ENCODE measurements around the gene STARD13.

The STARD13 gene

DNA sequence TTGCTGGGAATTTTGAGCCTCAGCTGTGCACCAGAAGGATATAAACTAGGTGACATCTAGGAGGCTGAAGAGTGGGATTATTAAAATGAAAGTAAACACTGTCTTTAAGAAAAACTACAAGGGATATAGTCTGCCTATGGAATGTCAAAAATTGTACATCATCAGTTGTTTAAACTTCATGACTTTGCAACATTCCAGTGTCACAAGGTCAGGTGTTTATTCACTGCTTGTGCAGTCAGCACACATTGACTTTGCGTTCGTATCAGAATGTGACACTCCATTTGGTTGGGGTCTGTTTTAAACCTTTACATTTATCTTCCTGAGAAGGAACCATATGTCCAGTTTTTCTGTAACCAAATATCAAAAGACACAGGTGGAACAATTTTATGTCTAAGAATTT is 183.7 kb downstream of the STARD13 start:
- no peak overlapping the region for H3K27ac ChIP-seq (ENCODE audit: low read depth, low read length, severe bottlenecking)
- H3K4me1 ChIP-seq (ENCODE audit: control insufficient read depth, insufficient read depth, low read length, poor library complexity, severe bottlenecking): no peaks in the 10 kb centered on the region
- no peaks in the 10 kb centered on the region for H3K9me3 ChIP-seq (ENCODE audit: control insufficient read depth, low read length)
- no peak overlapping the region for H3K4me3 ChIP-seq (ENCODE audit: extremely low read depth, insufficient read depth, low read length, poor library complexity, severe bottlenecking)
- peaks cover 13% of the 10 kb centered on the region for H3K36me3 ChIP-seq (ENCODE audit: control insufficient read depth, insufficient read depth, low read length)
- WGBS, 2 experiments (ENCODE audit: insufficient coverage in 2 of 2): 94 to 100% methylated on average over 2 of the region's 2 CpGs

DNA sequence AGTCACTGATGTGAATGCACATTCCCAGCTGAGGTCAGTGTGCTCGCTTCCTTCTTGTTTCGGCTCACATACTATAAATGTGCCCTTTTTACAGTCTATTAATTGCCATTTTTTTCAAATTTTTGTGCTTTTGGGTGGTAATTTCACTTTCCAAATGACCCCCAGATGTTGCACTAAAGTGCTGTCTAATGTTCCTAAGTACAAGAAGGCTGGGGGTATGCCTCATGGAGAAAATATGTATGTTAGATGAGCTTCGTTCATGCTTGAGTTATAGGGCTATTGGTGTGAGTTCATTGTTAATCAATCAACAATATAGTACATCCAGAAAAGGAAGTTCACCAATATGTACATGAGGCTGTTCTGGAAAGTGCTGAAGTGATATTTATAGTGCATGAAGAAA is 184.7 kb downstream of the STARD13 start:
- H3K4me3 ChIP-seq (ENCODE audit: extremely low read depth, insufficient read depth, low read length, poor library complexity, severe bottlenecking): no peak overlapping the region
- no CpG with 5 or more reads among the region's 3 CpGs for WGBS, 2 experiments (ENCODE audit: insufficient coverage in 2 of 2)
- H3K4me1 ChIP-seq (ENCODE audit: control insufficient read depth, insufficient read depth, low read length, poor library complexity, severe bottlenecking): no peaks in the 10 kb centered on the region

DNA sequence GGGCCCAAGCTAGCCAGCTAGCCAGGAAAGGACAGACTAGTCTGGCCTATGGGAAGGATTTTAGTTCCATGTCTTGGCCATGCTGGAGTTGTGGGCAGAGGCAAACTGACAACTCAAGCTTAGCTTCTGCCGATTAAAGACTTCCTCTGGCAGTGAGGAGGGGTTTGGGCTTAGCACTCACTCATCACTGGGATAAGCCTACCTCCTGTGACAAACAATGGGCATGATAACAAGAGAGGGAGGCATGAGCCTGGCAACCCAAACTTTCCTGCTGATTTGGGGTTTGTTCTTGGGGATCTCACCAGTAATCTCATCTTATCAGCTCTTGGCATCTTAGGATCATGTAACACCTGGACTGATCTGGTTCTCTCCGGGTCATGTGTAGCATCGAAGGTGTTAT is 185.7 kb downstream of the STARD13 start:
- no peaks in the 10 kb centered on the region for H3K36me3 ChIP-seq (ENCODE audit: control insufficient read depth, insufficient read depth, low read length)
- no peaks in the 10 kb centered on the region for H3K4me1 ChIP-seq (ENCODE audit: control insufficient read depth, insufficient read depth, low read length, poor library complexity, severe bottlenecking)
- WGBS, 2 experiments (ENCODE audit: insufficient coverage in 2 of 2): 100% methylated on average over 1 of the region's 3 CpGs; no CpG with 5 or more reads in 1 of the 2 experiments
- H3K27ac ChIP-seq (ENCODE audit: low read depth, low read length, severe bottlenecking): no peak overlapping the region
- H3K4me3 ChIP-seq (ENCODE audit: extremely low read depth, insufficient read depth, low read length, poor library complexity, severe bottlenecking): no peak overlapping the region
- H3K9me3 ChIP-seq (ENCODE audit: control insufficient read depth, low read length): no peaks in the 10 kb centered on the region

More for the DNA sequence above, 184.7 kb downstream of the STARD13 start:
- Histone ChIP-seq H3K36me3 (ENCODE audit: control insufficient read depth, insufficient read depth, low read length) (peaks cover 7% of the 10 kb centered on the region), H3K9me3 (ENCODE audit: control insufficient read depth, low read length) (no peaks in the 10 kb centered on the region), H3K27ac (ENCODE audit: low read depth, low read length, severe bottlenecking) (no peak overlapping the region)

DNA sequence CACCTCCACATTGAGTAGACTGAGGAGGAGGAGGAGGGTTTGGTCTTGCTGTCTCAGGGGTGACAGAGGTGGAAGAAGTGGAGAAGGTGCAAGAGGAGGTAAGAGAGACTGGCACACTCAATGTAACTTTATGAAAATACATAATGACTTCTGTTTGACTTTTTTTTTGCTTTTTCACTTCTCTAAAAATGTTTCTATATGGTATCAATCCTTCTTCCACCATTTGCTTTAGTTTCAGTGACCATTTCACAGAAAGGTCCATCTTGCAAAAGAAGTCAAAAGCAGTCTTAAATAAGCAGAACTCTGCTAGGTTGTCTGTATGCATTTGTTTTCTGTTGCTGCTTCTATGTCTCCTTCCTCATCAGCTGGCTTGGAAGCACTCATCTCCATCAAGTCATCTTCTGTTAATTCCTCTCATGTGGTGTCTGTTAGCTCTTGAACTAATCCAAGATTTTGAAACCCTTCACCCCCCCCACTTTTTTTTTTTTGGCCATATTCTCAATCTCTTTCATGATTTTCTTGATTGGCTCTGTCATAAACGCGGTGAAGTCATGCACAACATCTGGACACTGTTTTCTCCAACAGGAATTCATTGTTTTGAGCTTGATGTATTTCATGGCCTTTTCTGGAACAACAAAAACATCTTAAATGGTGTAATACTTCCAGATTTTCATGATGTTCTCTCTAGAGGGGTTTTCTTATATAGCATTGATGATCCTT is 188.5 kb downstream of the STARD13 start:
- WGBS, 2 experiments (ENCODE audit: insufficient coverage in 2 of 2): 100% methylated on average over 2 of the region's 2 CpGs; no CpG with 5 or more reads in 1 of the 2 experiments
- Histone ChIP-seq H3K36me3 (ENCODE audit: control insufficient read depth, insufficient read depth, low read length) (no peaks in the 10 kb centered on the region), H3K9me3 (ENCODE audit: control insufficient read depth, low read length) (no peaks in the 10 kb centered on the region), H3K4me1 (ENCODE audit: control insufficient read depth, insufficient read depth, low read length, poor library complexity, severe bottlenecking) (no peaks in the 10 kb centered on the region), H3K27ac (ENCODE audit: low read depth, low read length, severe bottlenecking) (no peak overlapping the region), H3K4me3 (ENCODE audit: extremely low read depth, insufficient read depth, low read length, poor library complexity, severe bottlenecking) (no peak overlapping the region)

DNA sequence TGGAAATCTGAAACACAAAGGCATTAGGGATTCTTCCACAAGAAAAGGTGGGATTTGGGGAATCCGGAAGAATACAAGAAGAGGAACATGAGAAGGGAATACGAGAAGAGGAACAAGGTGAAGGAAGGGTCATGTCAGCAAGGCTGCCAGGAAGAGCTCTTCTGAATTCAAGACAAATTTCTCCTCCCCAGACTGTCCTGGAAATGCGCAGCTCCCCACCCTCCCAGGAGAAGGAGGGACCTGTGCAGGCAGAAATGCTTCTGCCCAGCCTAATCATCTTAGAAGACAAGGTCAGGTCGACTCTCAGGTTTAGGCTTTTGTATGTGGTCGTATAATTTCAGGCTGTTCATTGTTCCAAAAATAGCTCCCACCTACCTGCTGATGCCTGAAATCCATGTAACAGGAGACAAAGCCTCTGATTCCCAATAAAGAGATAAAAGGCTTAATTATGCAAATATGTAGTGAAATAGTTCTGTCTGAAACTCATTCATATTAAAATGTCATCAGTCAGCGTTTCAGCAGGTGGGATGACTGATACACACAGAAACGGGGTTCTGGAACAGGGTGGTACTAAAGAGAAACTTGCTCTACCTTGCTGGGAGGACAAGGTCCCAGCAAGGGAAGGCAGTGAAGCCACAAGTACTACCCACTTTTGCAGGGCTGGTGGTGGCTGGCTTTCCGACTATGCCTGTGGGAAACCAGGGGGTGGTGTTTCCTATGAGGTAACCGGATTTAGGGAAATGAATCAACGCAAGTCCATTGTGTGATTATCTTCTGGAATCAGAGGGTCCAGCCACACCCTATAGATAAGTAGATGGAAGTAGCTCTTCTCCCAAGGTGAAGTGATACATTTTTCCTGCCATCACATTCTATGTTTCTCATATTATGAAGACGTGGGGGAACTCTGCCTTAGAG is 193.2 kb downstream of the STARD13 start:
- 81 to 84% methylated on average over 7 to 8 of the region's 11 CpGs for WGBS, 2 experiments (ENCODE audit: insufficient coverage in 2 of 2)
- no peaks in the 10 kb centered on the region for H3K9me3 ChIP-seq (ENCODE audit: control insufficient read depth, low read length)

DNA sequence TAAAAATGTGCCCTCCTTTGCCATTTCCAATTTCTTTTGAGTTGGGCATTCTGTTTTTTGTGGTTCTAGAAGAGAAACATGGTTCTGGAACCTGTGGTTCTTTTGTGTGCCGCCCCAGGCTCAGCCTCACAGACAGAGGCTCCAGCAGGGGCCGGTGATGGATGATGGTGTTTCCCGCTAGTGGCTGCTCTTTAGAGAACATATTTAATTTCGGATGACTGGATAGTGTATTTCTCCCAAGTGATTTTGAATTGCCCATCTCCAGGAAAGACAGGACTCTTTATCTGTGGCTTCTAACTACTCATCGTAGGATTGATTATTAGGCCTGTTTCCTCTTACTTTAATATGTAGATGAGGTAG is 194.2 kb downstream of the STARD13 start:
- WGBS, 2 experiments (ENCODE audit: insufficient coverage in 2 of 2): 93 to 100% methylated on average over 5 of the region's 5 CpGs
- Histone ChIP-seq H3K4me3 (ENCODE audit: extremely low read depth, insufficient read depth, low read length, poor library complexity, severe bottlenecking) (no peak overlapping the region), H3K36me3 (ENCODE audit: control insufficient read depth, insufficient read depth, low read length) (no peaks in the 10 kb centered on the region), H3K9me3 (ENCODE audit: control insufficient read depth, low read length) (no peaks in the 10 kb centered on the region), H3K27ac (ENCODE audit: low read depth, low read length, severe bottlenecking) (peak overlapping the region; percentile 1), H3K4me1 (ENCODE audit: control insufficient read depth, insufficient read depth, low read length, poor library complexity, severe bottlenecking) (no peaks in the 10 kb centered on the region)

More for the DNA sequence above, 193.2 kb downstream of the STARD13 start:
- H3K27ac ChIP-seq (ENCODE audit: low read depth, low read length, severe bottlenecking): no peak overlapping the region
- H3K4me1 ChIP-seq (ENCODE audit: control insufficient read depth, insufficient read depth, low read length, poor library complexity, severe bottlenecking): no peaks in the 10 kb centered on the region
- H3K4me3 ChIP-seq (ENCODE audit: extremely low read depth, insufficient read depth, low read length, poor library complexity, severe bottlenecking): no peak overlapping the region
- H3K36me3 ChIP-seq (ENCODE audit: control insufficient read depth, insufficient read depth, low read length): no peaks in the 10 kb centered on the region

DNA sequence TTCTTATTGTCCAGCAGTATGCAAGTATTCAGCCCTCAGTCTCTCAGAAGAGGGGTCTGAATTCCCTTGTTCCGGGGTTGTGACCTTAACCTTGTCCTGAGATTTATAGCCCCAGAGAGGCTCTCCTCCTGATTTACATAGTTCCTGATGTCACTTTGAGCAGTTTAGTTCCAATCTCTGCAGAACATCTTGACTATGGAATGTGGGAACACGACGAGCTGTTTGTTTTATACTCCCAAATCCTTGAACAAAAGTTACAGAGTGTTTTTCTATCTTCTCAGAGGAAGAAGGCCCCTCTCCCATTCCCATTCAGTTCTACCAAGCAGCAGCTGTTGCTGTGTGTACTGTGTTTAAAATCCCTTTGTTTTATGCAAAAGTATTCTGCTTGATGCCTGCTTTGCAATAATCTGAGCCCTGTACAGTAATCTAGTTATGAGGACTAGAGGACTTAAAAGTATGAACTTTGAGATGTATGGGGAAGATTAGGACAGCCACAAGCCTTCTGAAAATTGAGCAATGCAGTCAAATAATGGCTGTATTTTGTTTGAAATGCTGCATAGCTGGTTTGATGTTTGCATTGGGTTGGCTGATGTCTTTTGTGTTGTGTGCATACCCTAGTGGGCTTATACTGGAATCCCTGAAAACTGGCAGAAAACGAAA is 194.7 kb downstream of the STARD13 start:
- no peaks in the 10 kb centered on the region for H3K4me1 ChIP-seq (ENCODE audit: control insufficient read depth, insufficient read depth, low read length, poor library complexity, severe bottlenecking)
- H3K4me3 ChIP-seq (ENCODE audit: extremely low read depth, insufficient read depth, low read length, poor library complexity, severe bottlenecking): no peak overlapping the region
- peak overlapping the region; percentile 1 for H3K27ac ChIP-seq (ENCODE audit: low read depth, low read length, severe bottlenecking)
- WGBS, 2 experiments (ENCODE audit: insufficient coverage in 2 of 2): 60 to 94% methylated on average over 1 to 3 of the region's 4 CpGs
- H3K9me3 ChIP-seq (ENCODE audit: control insufficient read depth, low read length): no peaks in the 10 kb centered on the region
- H3K36me3 ChIP-seq (ENCODE audit: control insufficient read depth, insufficient read depth, low read length): no peaks in the 10 kb centered on the region

DNA sequence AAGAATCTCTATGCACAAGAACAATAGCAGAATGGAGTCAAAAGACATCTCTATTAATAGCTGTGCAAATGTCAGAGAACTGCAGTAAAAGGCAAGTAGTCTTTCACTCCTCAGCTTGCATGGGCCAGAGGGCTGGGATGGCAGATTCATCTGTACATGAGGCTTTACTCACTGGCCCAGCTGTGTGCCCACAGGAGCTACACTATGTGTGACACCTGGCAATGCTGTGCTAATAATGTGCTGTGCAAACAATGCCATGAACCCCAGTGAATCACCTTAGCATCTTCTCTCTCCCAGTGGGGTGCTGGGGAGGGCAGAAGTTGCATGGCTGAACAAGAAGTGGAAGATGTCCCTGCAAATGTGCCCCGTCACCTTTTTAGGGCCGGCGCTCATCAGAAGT is 196.2 kb downstream of the STARD13 start:
- H3K27ac ChIP-seq (ENCODE audit: low read depth, low read length, severe bottlenecking): no peak overlapping the region
- H3K4me1 ChIP-seq (ENCODE audit: control insufficient read depth, insufficient read depth, low read length, poor library complexity, severe bottlenecking): no peaks in the 10 kb centered on the region
- H3K36me3 ChIP-seq (ENCODE audit: control insufficient read depth, insufficient read depth, low read length): no peaks in the 10 kb centered on the region
- no peaks in the 10 kb centered on the region for H3K9me3 ChIP-seq (ENCODE audit: control insufficient read depth, low read length)
- WGBS, 2 experiments (ENCODE audit: insufficient coverage in 2 of 2): 67 to 88% methylated on average over 3 of the region's 3 CpGs
- H3K4me3 ChIP-seq (ENCODE audit: extremely low read depth, insufficient read depth, low read length, poor library complexity, severe bottlenecking): no peak overlapping the region

DNA sequence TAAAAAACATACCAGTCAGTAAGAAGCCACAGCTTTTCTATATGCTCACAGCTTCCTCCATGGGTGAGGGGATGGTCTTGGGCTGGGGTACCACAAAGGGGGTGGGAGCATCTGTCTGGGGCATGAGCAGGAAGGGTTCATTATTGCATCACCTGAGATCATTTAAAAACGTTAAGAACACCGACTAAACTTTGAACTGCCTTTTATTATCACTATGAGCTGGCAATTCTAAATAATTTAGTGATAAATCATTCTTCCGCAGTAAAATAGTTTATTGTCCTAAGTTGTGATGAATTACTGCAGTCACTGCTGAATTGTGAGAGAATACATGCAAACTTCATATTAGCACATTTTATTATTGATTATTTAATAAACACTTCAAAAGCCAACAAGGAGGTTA is 197.8 kb downstream of the STARD13 start:
- no CpG with 5 or more reads among the region's 3 CpGs for WGBS, 2 experiments (ENCODE audit: insufficient coverage in 2 of 2)
- Histone ChIP-seq H3K36me3 (ENCODE audit: control insufficient read depth, insufficient read depth, low read length) (no peaks in the 10 kb centered on the region), H3K4me1 (ENCODE audit: control insufficient read depth, insufficient read depth, low read length, poor library complexity, severe bottlenecking) (no peaks in the 10 kb centered on the region), H3K9me3 (ENCODE audit: control insufficient read depth, low read length) (no peaks in the 10 kb centered on the region), H3K27ac (ENCODE audit: low read depth, low read length, severe bottlenecking) (no peak overlapping the region), H3K4me3 (ENCODE audit: extremely low read depth, insufficient read depth, low read length, poor library complexity, severe bottlenecking) (no peak overlapping the region)

DNA sequence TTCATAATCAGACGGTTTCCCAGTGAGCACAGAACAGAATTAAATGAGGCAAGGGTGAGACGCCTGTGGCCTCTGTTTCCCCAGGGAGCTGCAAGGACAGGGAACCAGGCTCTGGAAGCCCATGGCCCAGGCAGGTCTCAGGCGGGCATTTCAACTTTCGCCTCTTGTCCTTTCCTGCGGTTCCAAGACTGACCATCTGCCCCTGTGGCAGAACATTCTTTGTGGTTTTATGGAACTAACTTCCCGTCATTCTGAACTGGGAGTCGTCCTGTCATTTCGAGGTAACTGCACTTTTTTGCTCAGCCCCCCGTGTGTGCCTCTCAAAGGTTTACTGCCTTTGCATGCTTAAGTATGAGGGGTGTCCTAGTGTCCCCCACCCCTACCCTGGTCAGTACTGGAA is 198.5 kb downstream of the STARD13 start:
- Histone ChIP-seq H3K4me3 (ENCODE audit: extremely low read depth, insufficient read depth, low read length, poor library complexity, severe bottlenecking) (no peak overlapping the region), H3K9me3 (ENCODE audit: control insufficient read depth, low read length) (no peaks in the 10 kb centered on the region), H3K4me1 (ENCODE audit: control insufficient read depth, insufficient read depth, low read length, poor library complexity, severe bottlenecking) (no peaks in the 10 kb centered on the region), H3K36me3 (ENCODE audit: control insufficient read depth, insufficient read depth, low read length) (no peaks in the 10 kb centered on the region), H3K27ac (ENCODE audit: low read depth, low read length, severe bottlenecking) (no peak overlapping the region)
- 91 to 92% methylated on average over 6 to 9 of the region's 9 CpGs for WGBS, 2 experiments (ENCODE audit: insufficient coverage in 2 of 2)

Data from mesodermal cell (in vitro differentiated cells).